PC-3 (cell line): ENCODE measurements around the gene USP3. TPM values are rescaled to one million over a fixed set of nuclear protein-coding genes. Genes with fewer than 3 reads are reported as not detected.
A peak's percentile ranks its signal among the peaks of the same experiment; 100 is the strongest.

Experiments
- ATAC-seq: fragments of 200-7000 bp; cut with Tn5 transposase; 2 replicates; pipeline ENCODE4 v1.9.1; 2020; ENCODE audit warnings: mild to moderate bottlenecking, moderate library complexity
- BruUV-seq: library from RNA; stranded (reverse); fragments of 400-500 nt; replicated peaks from 2 replicates; lab custom pipeline; 2021; lab: Mats Ljungman, UMichigan
- CTCF ChIA-PET: fragments of 300-600 bp; sonication (Branson Sonifier 250); formaldehyde crosslinking; loops from one replicate; lab custom pipeline; 2022; ENCODE audit warnings: antibody characterized with exemption; lab: Charles Lee
- POLR2A ChIA-PET: fragments of 300-600 bp; sonication (Branson Sonifier 250); formaldehyde crosslinking; loops from one replicate; lab custom pipeline; 2022; ENCODE audit warnings: antibody characterized with exemption; ENCODE audit not compliant: unreplicated experiment; lab: Charles Lee
- DNase-seq: peaks from one replicate; pipeline ENCODE4 v3.0.0-alpha.2; 2015
- H2AFZ ChIP-seq: fragments of 300-600 bp; sonication (generic); 2 replicates; pipeline ENCODE4 v1.6.0; 2016; ENCODE audit warnings: antibody characterized with exemption, low read length
- H3F3A ChIP-seq: fragments of 300-600 bp; sonication (generic); one replicate; pipeline ENCODE4 v1.6.0; 2017; ENCODE audit warnings: antibody characterized with exemption, low read length, control low read depth, mild to moderate bottlenecking; ENCODE audit not compliant: unreplicated experiment
- H3K27ac ChIP-seq: fragments of 300-600 bp; sonication (generic); 2 replicates; pipeline ENCODE4 v1.5.1; 2016; ENCODE audit warnings: mild to moderate bottlenecking, low read length
- H3K27me3 ChIP-seq: fragments of 300-600 bp; sonication (generic); 2 replicates; pipeline ENCODE4 v1.6.1; 2016; ENCODE audit warnings: low read length, mixed read lengths
- H3K36me3 ChIP-seq: fragments of 300-600 bp; sonication (generic); 2 replicates; pipeline ENCODE4 v1.6.1; 2016; ENCODE audit warnings: low read depth, mixed run types, low read length, mixed read lengths
- H3K4me1 ChIP-seq: fragments of 300-600 bp; sonication (generic); 2 replicates; pipeline ENCODE4 v1.5.1; 2016; ENCODE audit warnings: low read length; ENCODE audit not compliant: insufficient read depth
- H3K4me2 ChIP-seq: fragments of 300-600 bp; sonication (generic); 2 replicates; pipeline ENCODE4 v1.6.0; 2016; ENCODE audit warnings: low read length
- H3K4me3 ChIP-seq: fragments of 300-600 bp; sonication (generic); 2 replicates; pipeline ENCODE4 v1.5.1; 2016; ENCODE audit warnings: mild to moderate bottlenecking, low read length, mixed read lengths
- H3K79me2 ChIP-seq: fragments of 300-600 bp; sonication (generic); 2 replicates; pipeline ENCODE4 v1.6.1; 2017; ENCODE audit warnings: low read length, mixed read lengths
- H3K9ac ChIP-seq: fragments of 300-600 bp; sonication (generic); 2 replicates; pipeline ENCODE4 v1.6.0; 2016; ENCODE audit warnings: mild to moderate bottlenecking, low read length
- H3K9me2 ChIP-seq: fragments of 300-600 bp; sonication (generic); replicated peaks from 2 replicates; pipeline ENCODE4 v1.6.1; 2016; ENCODE audit warnings: mixed run types, low read length, mixed read lengths
- H3K9me3 ChIP-seq: fragments of 300-600 bp; sonication (generic); 2 replicates; pipeline ENCODE4 v1.6.1; 2016; ENCODE audit warnings: low read length, mixed read lengths
- H4K20me1 ChIP-seq: fragments of 300-600 bp; sonication (generic); 2 replicates; pipeline ENCODE4 v1.6.1; 2016; ENCODE audit warnings: low read length, mixed read lengths
- CTCF ChIP-seq: fragments of 300-600 bp; sonication (generic); conservative IDR thresholded peaks from 2 replicates; pipeline ENCODE4 v1.5.1; 2017; ENCODE audit warnings: antibody characterized with exemption, low read depth, mild to moderate bottlenecking, low read length
- EZH2 ChIP-seq: fragments of 300-600 bp; sonication (generic); IDR thresholded peaks from one replicate; pipeline ENCODE4 v1.6.1; 2017; ENCODE audit warnings: antibody characterized with exemption, mild to moderate bottlenecking, low read length; ENCODE audit not compliant: unreplicated experiment
- EZH2phosphoT487 ChIP-seq: fragments of 300-600 bp; sonication (generic); IDR thresholded peaks from 2 replicates; pipeline ENCODE4 v1.6.1; 2018; ENCODE audit warnings: mild to moderate bottlenecking, antibody characterized with exemption, low read length, borderline replicate concordance
- intact Hi-C: fragments of 100-400 bp; cut with micrococcal nuclease; formaldehyde crosslinking; loops from 2 replicates; pipeline ENCODE4 v1.9.0; 2023
- total RNA-seq: library from RNA; depleted of rRNA; stranded (reverse); fragments of >200 nt; gene quantifications from 2 replicates; pipeline ENCODE4 v1.2.3, GENCODE V29; 2014

USP3 gene
- total RNA-seq, 1 experiment from 2014 or later: 26.9 TPM

GRCh38 chr15:63545520-63545919 is 41.1 kb downstream of the USP3 start:
- no peak overlapping the region for H3K27ac ChIP-seq
- no peaks in the 10 kb centered on the region for H3K9me3 ChIP-seq
- 0 out of 2 replicates have a peak, but pooled peaks cover 15% of the 10 kb centered on the region for H3K79me2 ChIP-seq
- H3F3A ChIP-seq: no peaks in the 10 kb centered on the region
- POLR2A ChIA-PET: interaction anchor here (0.6 kb wide), 1 partner anchor 8 kb away, joined by 4 read pairs; no protein-coding TSS in a partner anchor
- no TSS peak for BruUV-seq
- H3K27me3 ChIP-seq: no peaks in the 10 kb centered on the region
- TF ChIP-seq CTCF (no peak), EZH2phosphoT487 (no peak), EZH2 (no peak)
- H4K20me1 ChIP-seq: no peaks in the 10 kb centered on the region
- CTCF ChIA-PET: no interaction called here
- H3K9me2 ChIP-seq: no peaks in the 10 kb centered on the region
- H3K4me3 ChIP-seq: no peak overlapping the region
- intact Hi-C loops: no loop called here
- no peak for ATAC-seq
- no peak overlapping the region for H3K4me2 ChIP-seq
- H2AFZ ChIP-seq: no peak overlapping the region
- peaks cover 5% of the 10 kb centered on the region for H3K36me3 ChIP-seq
- DNase-seq: no peak
- no peaks in the 10 kb centered on the region for H3K4me1 ChIP-seq
- no peak overlapping the region for H3K9ac ChIP-seq

GRCh38 chr15:63551400-63551799 is 47.0 kb downstream of the USP3 start:
- intact Hi-C loops: no loop called here
- no peak overlapping the region for H3K4me2 ChIP-seq
- H3K4me3 ChIP-seq: no peak overlapping the region
- peaks cover 20% of the 10 kb centered on the region for H3K4me1 ChIP-seq
- H3K27me3 ChIP-seq: no peaks in the 10 kb centered on the region
- H3F3A ChIP-seq: no peaks in the 10 kb centered on the region
- TF ChIP-seq CTCF: no peak
- no peak for TF ChIP-seq EZH2phosphoT487
- TF ChIP-seq EZH2: no peak
- ChIA-PET CTCF (interaction anchor here (0.6 kb wide), 1 partner anchor 28 kb away, joined by 3 read pairs; no protein-coding TSS in a partner anchor), POLR2A (interaction anchor here (0.6 kb wide), 2 partner anchors 47 to 780 kb away, joined by 4 to 6 read pairs; no protein-coding TSS in a partner anchor)
- H2AFZ ChIP-seq: no peak overlapping the region
- peaks cover 13% of the 10 kb centered on the region; the same call in 1 of the 2 replicates for H3K79me2 ChIP-seq
- no peaks in the 10 kb centered on the region for H3K9me3 ChIP-seq
- no peaks in the 10 kb centered on the region for H3K9me2 ChIP-seq
- H3K36me3 ChIP-seq: peaks cover 6% of the 10 kb centered on the region
- H3K9ac ChIP-seq: no peak overlapping the region
- no TSS peak for BruUV-seq
- no peaks in the 10 kb centered on the region for H4K20me1 ChIP-seq
- DNase-seq (peak; percentile 47), ATAC-seq (peak; percentile 62)
- H3K27ac ChIP-seq: no peak overlapping the region

- Histone ChIP-seq H3K9ac (no peak overlapping the region), H3K4me1 (peaks cover 20% of the 10 kb centered on the region), H3K79me2 (peaks cover 13% of the 10 kb centered on the region; the same call in 1 of the 2 replicates), H3K27me3 (no peaks in the 10 kb centered on the region), H2AFZ (no peak overlapping the region), H3K36me3 (peaks cover 11% of the 10 kb centered on the region), H3F3A (no peaks in the 10 kb centered on the region), H3K9me3 (no peaks in the 10 kb centered on the region), H4K20me1 (no peaks in the 10 kb centered on the region), H3K9me2 (no peaks in the 10 kb centered on the region), H3K27ac (peak overlapping the region; percentile 14; the same call in 1 of the 2 replicates), H3K4me3 (no peak overlapping the region), H3K4me2 (peak overlapping the region; percentile 13)
- DNase-seq (peak; percentile 61), ATAC-seq (peak; percentile 75)
- TF ChIP-seq EZH2phosphoT487 (no peak), CTCF (no peak), EZH2 (no peak)
- ChIA-PET POLR2A (interaction anchor here (0.5 to 0.6 kb wide), 3 partner anchors 8 to 82 kb away, joined by 3 to 4 read pairs (median 4); no protein-coding TSS in a partner anchor), CTCF (no interaction called here)
- no TSS peak for BruUV-seq
- intact Hi-C loops: loop anchor here (2.0 kb wide), 1 partner anchor 49 kb away; the partner anchor contains the start of gene USP3
Observed at GRCh38 chr15:63553388-63553791, 49.0 kb downstream of the USP3 start.
